Measurements from ENCODE around the gene TP53TG5. TPM values are rescaled to one million over a fixed set of nuclear protein-coding genes. Genes with fewer than 3 reads are reported as not detected.

TP53TG5 gene
- total and polyA plus RNA-seq, 7 donors, result 0.12 to 1.0 (median 0.38) TPM; not detected in 2

- intact Hi-C loops (cut with DNase I), result loop anchor here in 1 of 2 donors (5.0 kb wide), 1 partner anchor 44 kb away; no protein-coding TSS in a partner anchor
- DNase-seq (peak; percentile 84 to 91), ATAC-seq (peak; percentile 84 to 97 (median 93))
- H3K9me3 ChIP-seq, result no peaks in the 10 kb centered on the region
- 0 to 1% (median 0%) methylated on average over 41 to 52 of the region's 52 CpGs for WGBS, 3 donors
- H3K4me1 ChIP-seq, result peaks cover 20% of the 10 kb centered on the region
- TF ChIP-seq, protein P1, sequence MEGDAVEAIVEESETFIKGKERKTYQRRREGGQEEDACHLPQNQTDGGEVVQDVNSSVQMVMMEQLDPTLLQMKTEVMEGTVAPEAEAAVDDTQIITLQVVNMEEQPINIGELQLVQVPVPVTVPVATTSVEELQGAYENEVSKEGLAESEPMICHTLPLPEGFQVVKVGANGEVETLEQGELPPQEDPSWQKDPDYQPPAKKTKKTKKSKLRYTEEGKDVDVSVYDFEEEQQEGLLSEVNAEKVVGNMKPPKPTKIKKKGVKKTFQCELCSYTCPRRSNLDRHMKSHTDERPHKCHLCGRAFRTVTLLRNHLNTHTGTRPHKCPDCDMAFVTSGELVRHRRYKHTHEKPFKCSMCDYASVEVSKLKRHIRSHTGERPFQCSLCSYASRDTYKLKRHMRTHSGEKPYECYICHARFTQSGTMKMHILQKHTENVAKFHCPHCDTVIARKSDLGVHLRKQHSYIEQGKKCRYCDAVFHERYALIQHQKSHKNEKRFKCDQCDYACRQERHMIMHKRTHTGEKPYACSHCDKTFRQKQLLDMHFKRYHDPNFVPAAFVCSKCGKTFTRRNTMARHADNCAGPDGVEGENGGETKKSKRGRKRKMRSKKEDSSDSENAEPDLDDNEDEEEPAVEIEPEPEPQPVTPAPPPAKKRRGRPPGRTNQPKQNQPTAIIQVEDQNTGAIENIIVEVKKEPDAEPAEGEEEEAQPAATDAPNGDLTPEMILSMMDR (IDR thresholded peaks at IDR 0.05), result no peak
- peaks cover 0 to 47% of the 10 kb centered on the region in 2 donors for H3K36me3 ChIP-seq (ENCODE audit: insufficient read depth in 1 of 2, low read depth in 1 of 2)
- H3K4me3 ChIP-seq, result peak within 1 kb of the TSS; percentile 82
- peak within 1 kb of the TSS; percentile 85 for H3K27ac ChIP-seq
- no peaks in the 10 kb centered on the region for H3K27me3 ChIP-seq (ENCODE audit: insufficient read depth in 3 of 3, low read length in 2 of 3)
Observed at GRCh38 chr20:45415822-45416637, 37.9 kb upstream of the TP53TG5 start, which contains the start of gene PIGT. PIGT (plus strand) TSS chr20:45416141; CDS start chr20:45416157, 16 bp downstream.

GRCh38 chr20:45413479-45413878 lies 35.4 kb upstream of the TP53TG5 start:
- Histone ChIP-seq H3K4me3 (no peak overlapping the region), H3K27me3 (ENCODE audit: insufficient read depth in 3 of 3, low read length in 2 of 3) (no peaks in the 10 kb centered on the region), H3K36me3 (ENCODE audit: insufficient read depth in 1 of 2, low read depth in 1 of 2) (peaks cover 0 to 47% of the 10 kb centered on the region in 2 donors), H3K27ac (no peak overlapping the region), H3K4me1 (peaks cover 35% of the 10 kb centered on the region), H3K9me3 (no peaks in the 10 kb centered on the region)
- DNase-seq (no peak), ATAC-seq (no peak)
- TF ChIP-seq, protein P1 (IDR thresholded peaks at IDR 0.05), result no peak
- 73 to 79% (median 78%) methylated on average over 3 of the region's 3 CpGs for WGBS, 3 donors
- intact Hi-C loops (cut with DNase I), result no loop called here

DNA sequence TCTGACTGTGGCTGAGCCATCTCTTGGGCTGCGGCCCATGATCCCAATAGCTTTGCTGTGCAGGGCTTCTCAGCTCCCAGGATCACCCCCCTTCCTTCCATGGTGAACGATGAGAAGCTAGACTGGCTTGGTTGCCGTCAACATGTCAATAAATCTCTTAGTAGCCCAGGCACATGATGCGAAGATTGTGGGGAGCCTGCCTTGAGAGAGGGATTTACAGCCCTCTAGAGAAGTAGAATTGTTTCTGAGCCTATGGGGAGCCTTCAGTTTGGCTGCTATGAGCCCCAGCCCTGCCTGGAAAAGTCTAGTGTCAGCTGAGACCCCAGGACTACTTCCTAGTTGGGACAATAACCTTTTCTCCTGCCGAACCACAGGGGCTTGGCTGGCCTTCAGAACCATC lies 34.5 kb upstream of the TP53TG5 start:
- no peak for ATAC-seq
- no peak overlapping the region for H3K27ac ChIP-seq

DNA sequence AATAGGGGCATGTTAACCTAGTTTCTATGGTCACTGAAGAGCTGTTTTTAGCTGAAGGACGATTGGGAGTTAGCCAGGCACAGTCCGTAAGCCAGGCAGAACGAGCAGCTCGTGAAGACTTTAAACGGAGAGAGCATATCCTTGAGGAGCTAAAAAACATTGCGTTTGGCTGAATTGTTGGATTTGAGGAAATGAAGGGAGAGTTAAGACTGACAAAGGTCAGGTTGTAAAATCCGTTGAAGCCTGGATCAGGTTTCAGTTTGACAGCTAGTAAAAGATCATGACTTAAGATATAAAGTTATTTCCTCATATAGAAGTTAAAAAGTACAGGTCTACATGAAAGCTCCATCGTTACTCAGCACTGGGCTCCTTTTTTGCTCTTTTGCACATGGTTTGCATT lies 32.8 kb upstream of the TP53TG5 start:
- no peaks in the 10 kb centered on the region for H3K9me3 ChIP-seq
- intact Hi-C loops (cut with DNase I), result no loop called here
- no peaks in the 10 kb centered on the region for H3K27me3 ChIP-seq (ENCODE audit: insufficient read depth in 3 of 3, low read length in 2 of 3)
- H3K27ac ChIP-seq, result peak overlapping the region; percentile 67
- TF ChIP-seq, protein P1 (IDR thresholded peaks at IDR 0.05), result no peak
- ATAC-seq (no peak), DNase-seq (no peak)
- H3K4me3 ChIP-seq, result no peak overlapping the region
- WGBS, 3 donors, result 14 to 27% (median 19%) methylated on average over 8 of the region's 8 CpGs
- H3K36me3 ChIP-seq (ENCODE audit: insufficient read depth in 1 of 2, low read depth in 1 of 2), result peaks cover 0 to 46% of the 10 kb centered on the region in 2 donors
- H3K4me1 ChIP-seq, result peaks cover 37% of the 10 kb centered on the region

More for the DNA sequence above, 34.5 kb upstream of the TP53TG5 start:
- intact Hi-C loops (cut with DNase I), result no loop called here
- DNase-seq, result no peak
- H3K36me3 ChIP-seq (ENCODE audit: insufficient read depth in 1 of 2, low read depth in 1 of 2), result peaks cover 0 to 46% of the 10 kb centered on the region in 2 donors
- no peaks in the 10 kb centered on the region for H3K27me3 ChIP-seq (ENCODE audit: insufficient read depth in 3 of 3, low read length in 2 of 3)
- peaks cover 44% of the 10 kb centered on the region for H3K4me1 ChIP-seq
- no peaks in the 10 kb centered on the region for H3K9me3 ChIP-seq
- 47 to 52% (median 48%) methylated on average over 5 of the region's 5 CpGs for WGBS, 3 donors
- no peak overlapping the region for H3K4me3 ChIP-seq
- TF ChIP-seq, protein P1 (IDR thresholded peaks at IDR 0.05), result no peak
